MM.1S (cell line): Measurements from ENCODE around the gene TFAP2D.

Experiments
- DNase-seq: peaks from one replicate; pipeline ENCODE4 v3.0.0-alpha.2; 2015
- H2AFZ ChIP-seq: fragments of 300-600 bp; sonication (generic); 2 replicates; pipeline ENCODE4 v1.6.0; 2016; ENCODE audit warnings: antibody characterized with exemption, low read length
- H3F3A ChIP-seq: fragments of 300-600 bp; sonication (generic); 2 replicates; pipeline ENCODE4 v1.6.1; 2016; ENCODE audit warnings: mild to moderate bottlenecking, antibody characterized with exemption, low read length, moderate library complexity, mixed read lengths; ENCODE audit not compliant: insufficient read depth
- H3K27ac ChIP-seq: fragments of 300-600 bp; sonication (generic); 2 replicates; pipeline ENCODE4 v1.5.1; 2016; ENCODE audit warnings: mild to moderate bottlenecking, low read length
- H3K27me3 ChIP-seq: fragments of 300-600 bp; sonication (generic); replicated peaks from 2 replicates; pipeline ENCODE4 v1.6.0; 2016; ENCODE audit warnings: low read length; ENCODE audit not compliant: insufficient read depth
- H3K36me3 ChIP-seq: fragments of 300-600 bp; sonication (generic); replicated peaks from 2 replicates; pipeline ENCODE4 v1.6.1; 2016; ENCODE audit warnings: mild to moderate bottlenecking, low read length, mixed read lengths; ENCODE audit not compliant: insufficient read depth
- H3K4me1 ChIP-seq: fragments of 300-600 bp; sonication (generic); 2 replicates; pipeline ENCODE4 v1.6.1; 2016; ENCODE audit warnings: low read length, mixed read lengths
- H3K4me2 ChIP-seq: fragments of 300-600 bp; sonication (generic); 2 replicates; pipeline ENCODE4 v1.6.0; 2016; ENCODE audit warnings: low read depth, low read length
- H3K4me3 ChIP-seq: fragments of 300-600 bp; sonication (generic); 2 replicates; pipeline ENCODE4 v1.5.1; 2016; ENCODE audit warnings: low read length, mixed read lengths
- H3K79me2 ChIP-seq: fragments of 300-600 bp; sonication (generic); 2 replicates; pipeline ENCODE4 v1.6.1; 2016; ENCODE audit warnings: mixed run types, low read length, mixed read lengths
- H3K9ac ChIP-seq: fragments of 300-600 bp; sonication (generic); 2 replicates; pipeline ENCODE4 v1.6.1; 2016; ENCODE audit warnings: low read length, mixed read lengths
- H3K9me2 ChIP-seq: fragments of 300-600 bp; sonication (generic); replicated peaks from 2 replicates; pipeline ENCODE4 v1.6.1; 2016; ENCODE audit warnings: mild to moderate bottlenecking, low read length, mixed read lengths; ENCODE audit not compliant: insufficient read depth
- H3K9me3 ChIP-seq: fragments of 300-600 bp; sonication (generic); replicated peaks from 2 replicates; pipeline ENCODE4 v1.6.1; 2016; ENCODE audit warnings: mild to moderate bottlenecking, low read length, mixed read lengths; ENCODE audit not compliant: insufficient read depth
- H4K20me1 ChIP-seq: fragments of 300-600 bp; sonication (generic); 2 replicates; pipeline ENCODE4 v1.6.1; 2016; ENCODE audit warnings: mild to moderate bottlenecking, low read length, moderate library complexity, mixed read lengths; ENCODE audit not compliant: insufficient read depth
- EZH2 ChIP-seq: fragments of 300-600 bp; sonication (generic); optimal IDR thresholded peaks from 2 replicates; pipeline ENCODE3; 2017; ENCODE audit warnings: low read depth, mild to moderate bottlenecking, antibody characterized with exemption, low read length, mixed read lengths
- EZH2phosphoT487 ChIP-seq: fragments of 300-600 bp; sonication (generic); IDR thresholded peaks from 2 replicates; pipeline ENCODE4 v1.6.1; 2018; ENCODE audit warnings: antibody characterized with exemption, low read length
- TF ChIP-seq, protein P1 (sequence below): fragments of 300-600 bp; sonication (generic); IDR thresholded peaks from 2 replicates; pipeline ENCODE4 v1.5.1; 2016; ENCODE audit warnings: antibody characterized with exemption, low read length, mixed read lengths

Gene TFAP2D

DNA sequence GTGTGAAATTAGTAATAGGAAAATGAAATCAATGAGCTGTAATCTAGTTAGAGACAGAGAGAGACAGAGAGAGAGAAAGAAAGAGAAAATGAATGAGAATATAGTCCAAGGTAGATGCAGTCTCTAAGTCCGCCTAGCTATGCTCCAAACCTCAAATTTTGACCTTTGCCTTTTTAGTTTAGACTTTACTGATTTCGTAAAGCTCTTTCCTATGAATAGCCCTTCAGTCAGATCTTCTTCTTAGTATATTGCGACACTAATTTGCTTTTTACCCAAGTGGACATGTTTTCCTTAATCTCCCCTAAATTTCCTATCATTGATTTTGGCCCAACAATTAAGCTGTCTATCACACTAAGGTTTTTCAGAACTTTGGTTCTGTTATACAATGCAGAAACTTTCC is 49.5 kb downstream of the TFAP2D start:
- TF ChIP-seq, protein P1, sequence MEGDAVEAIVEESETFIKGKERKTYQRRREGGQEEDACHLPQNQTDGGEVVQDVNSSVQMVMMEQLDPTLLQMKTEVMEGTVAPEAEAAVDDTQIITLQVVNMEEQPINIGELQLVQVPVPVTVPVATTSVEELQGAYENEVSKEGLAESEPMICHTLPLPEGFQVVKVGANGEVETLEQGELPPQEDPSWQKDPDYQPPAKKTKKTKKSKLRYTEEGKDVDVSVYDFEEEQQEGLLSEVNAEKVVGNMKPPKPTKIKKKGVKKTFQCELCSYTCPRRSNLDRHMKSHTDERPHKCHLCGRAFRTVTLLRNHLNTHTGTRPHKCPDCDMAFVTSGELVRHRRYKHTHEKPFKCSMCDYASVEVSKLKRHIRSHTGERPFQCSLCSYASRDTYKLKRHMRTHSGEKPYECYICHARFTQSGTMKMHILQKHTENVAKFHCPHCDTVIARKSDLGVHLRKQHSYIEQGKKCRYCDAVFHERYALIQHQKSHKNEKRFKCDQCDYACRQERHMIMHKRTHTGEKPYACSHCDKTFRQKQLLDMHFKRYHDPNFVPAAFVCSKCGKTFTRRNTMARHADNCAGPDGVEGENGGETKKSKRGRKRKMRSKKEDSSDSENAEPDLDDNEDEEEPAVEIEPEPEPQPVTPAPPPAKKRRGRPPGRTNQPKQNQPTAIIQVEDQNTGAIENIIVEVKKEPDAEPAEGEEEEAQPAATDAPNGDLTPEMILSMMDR, result no peak
- TF ChIP-seq EZH2, result no peak
- TF ChIP-seq EZH2phosphoT487, result no peak
- Histone ChIP-seq H2AFZ (no peak overlapping the region), H3K27me3 (no peaks in the 10 kb centered on the region)

DNA sequence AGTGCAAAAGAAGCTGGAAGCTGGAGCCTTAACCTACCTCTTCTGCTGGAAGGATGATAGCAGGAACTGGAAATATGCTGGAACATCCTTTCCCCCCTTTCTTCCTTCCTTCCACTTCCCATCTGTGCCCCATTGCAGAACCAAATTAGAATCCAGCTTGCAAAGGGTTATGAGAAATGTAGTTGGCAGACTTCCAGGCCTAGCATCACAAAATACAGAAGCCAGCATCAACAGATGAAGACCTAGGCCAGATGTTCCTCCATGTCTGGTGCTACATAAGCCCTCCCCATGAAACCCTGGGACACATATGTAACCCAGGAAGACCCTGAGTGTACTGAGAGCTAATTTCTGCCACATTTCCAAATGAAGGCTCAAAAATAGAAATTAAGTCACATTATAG is 65.4 kb downstream of the TFAP2D start:
- no peak for DNase-seq
- H3F3A ChIP-seq, result no peaks in the 10 kb centered on the region

More for the DNA sequence above, 49.5 kb downstream of the TFAP2D start:
- no peaks in the 10 kb centered on the region for H3F3A ChIP-seq
- H3K79me2 ChIP-seq, result no peaks in the 10 kb centered on the region
- no peaks in the 10 kb centered on the region for H3K4me1 ChIP-seq
- no peaks in the 10 kb centered on the region for H3K36me3 ChIP-seq
- no peak overlapping the region for H3K4me3 ChIP-seq
- no peaks in the 10 kb centered on the region for H4K20me1 ChIP-seq
- H3K9me2 ChIP-seq, result no peaks in the 10 kb centered on the region
- H3K4me2 ChIP-seq, result no peak overlapping the region
- H3K9me3 ChIP-seq, result no peaks in the 10 kb centered on the region
- H3K9ac ChIP-seq, result no peak overlapping the region
- no peak for DNase-seq
- H3K27ac ChIP-seq, result no peak overlapping the region

DNA sequence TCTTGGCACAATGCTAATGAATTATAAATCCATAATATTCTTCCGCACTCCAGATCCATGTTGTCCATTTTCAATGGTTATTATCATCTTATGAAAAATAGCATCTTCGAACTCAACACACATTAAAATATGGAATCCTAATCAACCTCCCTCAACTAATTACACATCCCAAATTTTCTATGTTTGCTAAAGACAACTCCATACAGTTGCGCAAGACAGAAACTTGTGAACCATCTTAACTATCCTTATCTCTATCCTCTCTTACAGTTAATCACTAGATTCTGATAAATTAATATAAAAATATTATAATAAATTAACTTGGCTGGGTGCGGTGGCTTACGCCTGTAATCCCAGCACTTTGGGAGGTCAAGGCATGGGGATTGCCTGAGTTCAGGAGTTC is 67.1 kb downstream of the TFAP2D start:
- Histone ChIP-seq H4K20me1 (no peaks in the 10 kb centered on the region), H3K4me3 (no peak overlapping the region), H3K79me2 (no peaks in the 10 kb centered on the region), H3K27me3 (no peaks in the 10 kb centered on the region), H3K9me2 (no peaks in the 10 kb centered on the region), H3K4me2 (no peak overlapping the region), H3K9ac (no peak overlapping the region), H3K27ac (no peak overlapping the region), H3K36me3 (no peaks in the 10 kb centered on the region), H3F3A (no peaks in the 10 kb centered on the region), H3K9me3 (no peaks in the 10 kb centered on the region), H3K4me1 (no peaks in the 10 kb centered on the region), H2AFZ (no peak overlapping the region)
- DNase-seq, result no peak
- TF ChIP-seq EZH2phosphoT487, result no peak
- TF ChIP-seq EZH2, result no peak

More for the DNA sequence above, 65.4 kb downstream of the TFAP2D start:
- H2AFZ ChIP-seq, result no peak overlapping the region
- H3K4me1 ChIP-seq, result no peaks in the 10 kb centered on the region
- no peaks in the 10 kb centered on the region for H3K9me3 ChIP-seq
- no peaks in the 10 kb centered on the region for H4K20me1 ChIP-seq
- H3K9ac ChIP-seq, result no peak overlapping the region
- no peak overlapping the region for H3K4me2 ChIP-seq
- no peak overlapping the region for H3K27ac ChIP-seq
- no peak overlapping the region for H3K4me3 ChIP-seq
- no peaks in the 10 kb centered on the region for H3K9me2 ChIP-seq
- H3K27me3 ChIP-seq, result no peaks in the 10 kb centered on the region
- H3K36me3 ChIP-seq, result no peaks in the 10 kb centered on the region
- H3K79me2 ChIP-seq, result no peaks in the 10 kb centered on the region
- TF ChIP-seq EZH2phosphoT487 (no peak), EZH2 (no peak)
- TF ChIP-seq, protein P1, result no peak

DNA sequence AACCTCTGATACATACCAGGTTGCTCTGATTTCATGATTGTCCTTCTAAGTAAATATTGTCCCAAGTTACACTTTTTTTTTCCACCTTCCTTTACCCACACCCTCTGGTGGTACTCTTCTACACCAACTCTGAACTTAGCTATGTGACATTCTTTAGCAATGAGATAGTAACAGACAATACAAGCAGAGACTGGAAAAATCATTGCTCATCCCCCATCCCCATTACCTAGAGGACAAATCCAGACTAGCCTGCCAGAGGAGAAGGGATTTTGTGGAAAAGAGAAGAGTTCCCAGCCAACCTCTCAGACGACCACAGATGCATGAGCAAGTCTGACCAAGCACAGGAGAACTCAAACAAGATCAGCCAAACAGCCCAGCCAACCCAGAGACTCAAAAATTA is 72.6 kb downstream of the TFAP2D start:
- Histone ChIP-seq H3K4me1 (no peaks in the 10 kb centered on the region), H3K9me3 (no peaks in the 10 kb centered on the region), H3K27ac (no peak overlapping the region), H3K9ac (no peak overlapping the region), H2AFZ (no peak overlapping the region), H3K4me3 (no peak overlapping the region), H3K9me2 (no peaks in the 10 kb centered on the region), H3F3A (no peaks in the 10 kb centered on the region), H3K36me3 (no peaks in the 10 kb centered on the region), H3K4me2 (no peak overlapping the region), H3K79me2 (no peaks in the 10 kb centered on the region), H4K20me1 (no peaks in the 10 kb centered on the region), H3K27me3 (no peaks in the 10 kb centered on the region)
- no peak for DNase-seq
- TF ChIP-seq EZH2 (no peak), EZH2phosphoT487 (no peak)
- TF ChIP-seq, protein P1, result no peak
